ENCODE data around the gene ISLR. TPM values are rescaled to one million over a fixed set of nuclear protein-coding genes. Genes with fewer than 3 reads are reported as not detected.

ISLR gene
- total RNA-seq, 1 experiment from 2014 or later = not detected

- no peak overlapping the region for H2AFZ ChIP-seq
- H3K4me3 ChIP-seq = no peak overlapping the region
- H3K4me1 ChIP-seq (replicated peaks; ENCODE audit: insufficient read depth) = peaks cover 30% of the 10 kb centered on the region
- BruUV-seq (replicated peaks) = no TSS peak
- POLR2A ChIA-PET (ENCODE audit: unreplicated experiment) = no interaction called here
- no peaks in the 10 kb centered on the region for H3K27me3 ChIP-seq (ENCODE audit: insufficient read depth, low read depth)
- CTCF ChIA-PET = no interaction called here
- intact Hi-C loops (cut with micrococcal nuclease; ENCODE audit: unreplicated experiment) = no loop called here
- no peak overlapping the region for H3K4me2 ChIP-seq
- no peak for TF ChIP-seq CTCF (conservative IDR thresholded peaks at IDR 0.05)
- no peak for TF ChIP-seq EZH2 (IDR thresholded peaks at IDR 0.05; ENCODE audit: low read depth)
- H3K79me2 ChIP-seq (ENCODE audit: low read depth) = no peaks in the 10 kb centered on the region
- DNase-seq = no peak
- H3K9me2 ChIP-seq (ENCODE audit: insufficient read depth) = no peaks in the 10 kb centered on the region
- H3K27ac ChIP-seq = no peak overlapping the region
- H3F3A ChIP-seq (ENCODE audit: insufficient read depth, low read depth) = peaks cover 27% of the 10 kb centered on the region
- H4K20me1 ChIP-seq (ENCODE audit: insufficient read depth) = no peaks in the 10 kb centered on the region
- no peaks in the 10 kb centered on the region for H3K9me3 ChIP-seq (ENCODE audit: insufficient read depth, low read depth)
- no peaks in the 10 kb centered on the region for H3K36me3 ChIP-seq (ENCODE audit: low read depth)
Observed at GRCh38 chr15:74174219-74174957, 878 bp downstream of the ISLR start.

GRCh38 chr15:74174958-74175253 is 1.4 kb downstream of the ISLR start:
- Histone ChIP-seq H3K79me2 (ENCODE audit: low read depth) (no peaks in the 10 kb centered on the region), H3K9me3 (ENCODE audit: insufficient read depth, low read depth) (no peaks in the 10 kb centered on the region), H3K4me1 (replicated peaks; ENCODE audit: insufficient read depth) (peaks cover 34% of the 10 kb centered on the region), H3K4me2 (no peak overlapping the region), H3K9me2 (ENCODE audit: insufficient read depth) (no peaks in the 10 kb centered on the region), H4K20me1 (ENCODE audit: insufficient read depth) (no peaks in the 10 kb centered on the region), H2AFZ (no peak overlapping the region), H3K4me3 (no peak overlapping the region), H3K27me3 (ENCODE audit: insufficient read depth, low read depth) (no peaks in the 10 kb centered on the region), H3F3A (ENCODE audit: insufficient read depth, low read depth) (peaks cover 31% of the 10 kb centered on the region), H3K36me3 (ENCODE audit: low read depth) (no peaks in the 10 kb centered on the region), H3K27ac (no peak overlapping the region)
- DNase-seq = no peak
- ChIA-PET POLR2A (ENCODE audit: unreplicated experiment) (no interaction called here), CTCF (no interaction called here)
- intact Hi-C loops (cut with micrococcal nuclease; ENCODE audit: unreplicated experiment) = loop anchor here (5.0 kb wide), 1 partner anchor 127 kb away; no protein-coding TSS in a partner anchor
- no TSS peak for BruUV-seq (replicated peaks)
- TF ChIP-seq EZH2 (IDR thresholded peaks at IDR 0.05; ENCODE audit: low read depth) (no peak), CTCF (conservative IDR thresholded peaks at IDR 0.05) (no peak)

DNA sequence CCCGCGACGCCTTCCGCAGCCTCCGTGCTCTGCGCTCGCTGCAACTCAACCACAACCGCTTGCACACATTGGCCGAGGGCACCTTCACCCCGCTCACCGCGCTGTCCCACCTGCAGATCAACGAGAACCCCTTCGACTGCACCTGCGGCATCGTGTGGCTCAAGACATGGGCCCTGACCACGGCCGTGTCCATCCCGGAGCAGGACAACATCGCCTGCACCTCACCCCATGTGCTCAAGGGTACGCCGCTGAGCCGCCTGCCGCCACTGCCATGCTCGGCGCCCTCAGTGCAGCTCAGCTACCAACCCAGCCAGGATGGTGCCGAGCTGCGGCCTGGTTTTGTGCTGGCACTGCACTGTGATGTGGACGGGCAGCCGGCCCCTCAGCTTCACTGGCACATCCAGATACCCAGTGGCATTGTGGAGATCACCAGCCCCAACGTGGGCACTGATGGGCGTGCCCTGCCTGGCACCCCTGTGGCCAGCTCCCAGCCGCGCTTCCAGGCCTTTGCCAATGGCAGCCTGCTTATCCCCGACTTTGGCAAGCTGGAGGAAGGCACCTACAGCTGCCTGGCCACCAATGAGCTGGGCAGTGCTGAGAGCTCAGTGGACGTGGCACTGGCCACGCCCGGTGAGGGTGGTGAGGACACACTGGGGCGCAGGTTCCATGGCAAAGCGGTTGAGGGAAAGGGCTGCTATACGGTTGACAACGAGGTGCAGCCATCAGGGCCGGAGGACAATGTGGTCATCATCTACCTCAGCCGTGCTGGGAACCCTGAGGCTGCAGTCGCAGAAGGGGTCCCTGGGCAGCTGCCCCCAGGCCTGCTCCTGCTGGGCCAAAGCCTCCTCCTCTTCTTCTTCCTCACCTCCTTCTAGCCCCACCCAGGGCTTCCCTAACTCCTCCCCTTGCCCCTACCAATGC is 2.0 kb downstream of the ISLR start:
- no TSS peak for BruUV-seq (replicated peaks)

More for the DNA sequence above, 2.0 kb downstream of the ISLR start:
- intact Hi-C loops (cut with micrococcal nuclease; ENCODE audit: unreplicated experiment) = loop anchor here (5.0 kb wide), 1 partner anchor 127 kb away; no protein-coding TSS in a partner anchor
- no peak overlapping the region for H3K4me3 ChIP-seq
- no peaks in the 10 kb centered on the region for H4K20me1 ChIP-seq (ENCODE audit: insufficient read depth)
- no peaks in the 10 kb centered on the region for H3K9me2 ChIP-seq (ENCODE audit: insufficient read depth)
- H3K27ac ChIP-seq = no peak overlapping the region
- POLR2A ChIA-PET (ENCODE audit: unreplicated experiment) = interaction anchor here (0.6 kb wide), 1 partner anchor 83 kb away, joined by 3 read pairs; no protein-coding TSS in a partner anchor
- H3K36me3 ChIP-seq (ENCODE audit: low read depth) = 0 out of 2 replicates have a peak, but pooled peaks cover 3% of the 10 kb centered on the region
- H3K79me2 ChIP-seq (ENCODE audit: low read depth) = no peaks in the 10 kb centered on the region
- no peak for TF ChIP-seq CTCF (conservative IDR thresholded peaks at IDR 0.05)
- TF ChIP-seq EZH2 (IDR thresholded peaks at IDR 0.05; ENCODE audit: low read depth) = no peak
- peaks cover 40% of the 10 kb centered on the region for H3K4me1 ChIP-seq (replicated peaks; ENCODE audit: insufficient read depth)
- CTCF ChIA-PET = no interaction called here
- no peaks in the 10 kb centered on the region for H3K9me3 ChIP-seq (ENCODE audit: insufficient read depth, low read depth)
- no peak for DNase-seq
- H3F3A ChIP-seq (ENCODE audit: insufficient read depth, low read depth) = peaks cover 38% of the 10 kb centered on the region
- H3K27me3 ChIP-seq (ENCODE audit: insufficient read depth, low read depth) = no peaks in the 10 kb centered on the region
- no peak overlapping the region for H3K4me2 ChIP-seq
- no peak overlapping the region for H2AFZ ChIP-seq

Measured in PC-9 (cell line).